Measurements from ENCODE around the gene ADAMTS9.

DNA sequence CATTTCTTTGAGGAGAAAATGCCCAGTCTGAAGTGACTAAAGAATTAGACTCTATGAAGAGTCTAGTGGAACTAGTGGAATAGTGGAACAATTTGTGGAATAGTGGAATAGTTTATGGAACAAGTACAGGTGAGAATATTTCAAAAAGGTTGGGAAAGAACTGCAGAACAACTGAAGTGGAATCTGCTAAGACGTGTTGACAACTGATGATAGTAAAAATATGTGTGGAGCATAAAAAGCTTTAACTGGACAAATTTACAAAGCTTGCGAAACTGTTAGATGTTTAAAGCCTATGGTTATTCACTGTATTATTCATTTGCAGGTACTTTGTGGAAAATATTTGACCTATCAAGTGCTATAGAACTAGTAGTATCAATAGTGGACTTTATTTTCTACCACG lies 164.5 kb downstream of the ADAMTS9 start:
- TF ChIP-seq EP300 (IDR thresholded peaks at IDR 0.05; ENCODE audit: borderline replicate concordance in 1 of 2, control insufficient read depth in 1 of 2, low read depth in 2 of 2, low read length in 2 of 2) (no peak), POLR2A (IDR thresholded peaks at IDR 0.05; ENCODE audit: low read depth, low read length) (no peak), ZNF217 (IDR thresholded peaks at IDR 0.05) (no peak), SP1 (IDR thresholded peaks at IDR 0.05; ENCODE audit: low read depth, low read length) (no peak), NRF1 (conservative IDR thresholded peaks at IDR 0.05; ENCODE audit: low read depth, low read length) (no peak), POLR2AphosphoS5 (IDR thresholded peaks at IDR 0.05; ENCODE audit: low read length) (no peak), SMC3 (IDR thresholded peaks at IDR 0.05; ENCODE audit: borderline replicate concordance, low read length) (no peak), BHLHE40 (IDR thresholded peaks at IDR 0.05; ENCODE audit: borderline replicate concordance in 1 of 2, low read depth in 2 of 2, low read length in 1 of 2) (no peak), ZSCAN29 (IDR thresholded peaks at IDR 0.05) (no peak)
- TF ChIP-seq, protein P1, sequence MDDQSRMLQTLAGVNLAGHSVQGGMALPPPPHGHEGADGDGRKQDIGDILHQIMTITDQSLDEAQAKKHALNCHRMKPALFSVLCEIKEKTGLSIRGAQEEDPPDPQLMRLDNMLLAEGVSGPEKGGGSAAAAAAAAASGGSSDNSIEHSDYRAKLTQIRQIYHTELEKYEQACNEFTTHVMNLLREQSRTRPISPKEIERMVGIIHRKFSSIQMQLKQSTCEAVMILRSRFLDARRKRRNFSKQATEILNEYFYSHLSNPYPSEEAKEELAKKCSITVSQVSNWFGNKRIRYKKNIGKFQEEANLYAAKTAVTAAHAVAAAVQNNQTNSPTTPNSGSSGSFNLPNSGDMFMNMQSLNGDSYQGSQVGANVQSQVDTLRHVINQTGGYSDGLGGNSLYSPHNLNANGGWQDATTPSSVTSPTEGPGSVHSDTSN (IDR thresholded peaks at IDR 0.05; ENCODE audit: insufficient replicate concordance, low read depth, low read length) = no peak
- TF ChIP-seq, protein P2, sequence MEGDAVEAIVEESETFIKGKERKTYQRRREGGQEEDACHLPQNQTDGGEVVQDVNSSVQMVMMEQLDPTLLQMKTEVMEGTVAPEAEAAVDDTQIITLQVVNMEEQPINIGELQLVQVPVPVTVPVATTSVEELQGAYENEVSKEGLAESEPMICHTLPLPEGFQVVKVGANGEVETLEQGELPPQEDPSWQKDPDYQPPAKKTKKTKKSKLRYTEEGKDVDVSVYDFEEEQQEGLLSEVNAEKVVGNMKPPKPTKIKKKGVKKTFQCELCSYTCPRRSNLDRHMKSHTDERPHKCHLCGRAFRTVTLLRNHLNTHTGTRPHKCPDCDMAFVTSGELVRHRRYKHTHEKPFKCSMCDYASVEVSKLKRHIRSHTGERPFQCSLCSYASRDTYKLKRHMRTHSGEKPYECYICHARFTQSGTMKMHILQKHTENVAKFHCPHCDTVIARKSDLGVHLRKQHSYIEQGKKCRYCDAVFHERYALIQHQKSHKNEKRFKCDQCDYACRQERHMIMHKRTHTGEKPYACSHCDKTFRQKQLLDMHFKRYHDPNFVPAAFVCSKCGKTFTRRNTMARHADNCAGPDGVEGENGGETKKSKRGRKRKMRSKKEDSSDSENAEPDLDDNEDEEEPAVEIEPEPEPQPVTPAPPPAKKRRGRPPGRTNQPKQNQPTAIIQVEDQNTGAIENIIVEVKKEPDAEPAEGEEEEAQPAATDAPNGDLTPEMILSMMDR (IDR thresholded peaks at IDR 0.05 in 2 of 3, conservative IDR thresholded peaks at IDR 0.05 in 1 of 3; ENCODE audit: control insufficient read depth in 2 of 3, extremely low read depth in 1 of 3, insufficient read depth in 1 of 3, low read depth in 3 of 3, low read length in 3 of 3) = no peak
- TF ChIP-seq, protein P3, sequence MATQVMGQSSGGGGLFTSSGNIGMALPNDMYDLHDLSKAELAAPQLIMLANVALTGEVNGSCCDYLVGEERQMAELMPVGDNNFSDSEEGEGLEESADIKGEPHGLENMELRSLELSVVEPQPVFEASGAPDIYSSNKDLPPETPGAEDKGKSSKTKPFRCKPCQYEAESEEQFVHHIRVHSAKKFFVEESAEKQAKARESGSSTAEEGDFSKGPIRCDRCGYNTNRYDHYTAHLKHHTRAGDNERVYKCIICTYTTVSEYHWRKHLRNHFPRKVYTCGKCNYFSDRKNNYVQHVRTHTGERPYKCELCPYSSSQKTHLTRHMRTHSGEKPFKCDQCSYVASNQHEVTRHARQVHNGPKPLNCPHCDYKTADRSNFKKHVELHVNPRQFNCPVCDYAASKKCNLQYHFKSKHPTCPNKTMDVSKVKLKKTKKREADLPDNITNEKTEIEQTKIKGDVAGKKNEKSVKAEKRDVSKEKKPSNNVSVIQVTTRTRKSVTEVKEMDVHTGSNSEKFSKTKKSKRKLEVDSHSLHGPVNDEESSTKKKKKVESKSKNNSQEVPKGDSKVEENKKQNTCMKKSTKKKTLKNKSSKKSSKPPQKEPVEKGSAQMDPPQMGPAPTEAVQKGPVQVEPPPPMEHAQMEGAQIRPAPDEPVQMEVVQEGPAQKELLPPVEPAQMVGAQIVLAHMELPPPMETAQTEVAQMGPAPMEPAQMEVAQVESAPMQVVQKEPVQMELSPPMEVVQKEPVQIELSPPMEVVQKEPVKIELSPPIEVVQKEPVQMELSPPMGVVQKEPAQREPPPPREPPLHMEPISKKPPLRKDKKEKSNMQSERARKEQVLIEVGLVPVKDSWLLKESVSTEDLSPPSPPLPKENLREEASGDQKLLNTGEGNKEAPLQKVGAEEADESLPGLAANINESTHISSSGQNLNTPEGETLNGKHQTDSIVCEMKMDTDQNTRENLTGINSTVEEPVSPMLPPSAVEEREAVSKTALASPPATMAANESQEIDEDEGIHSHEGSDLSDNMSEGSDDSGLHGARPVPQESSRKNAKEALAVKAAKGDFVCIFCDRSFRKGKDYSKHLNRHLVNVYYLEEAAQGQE (IDR thresholded peaks at IDR 0.05; ENCODE audit: low read depth, low read length) = no peak
- TF ChIP-seq, protein P4, sequence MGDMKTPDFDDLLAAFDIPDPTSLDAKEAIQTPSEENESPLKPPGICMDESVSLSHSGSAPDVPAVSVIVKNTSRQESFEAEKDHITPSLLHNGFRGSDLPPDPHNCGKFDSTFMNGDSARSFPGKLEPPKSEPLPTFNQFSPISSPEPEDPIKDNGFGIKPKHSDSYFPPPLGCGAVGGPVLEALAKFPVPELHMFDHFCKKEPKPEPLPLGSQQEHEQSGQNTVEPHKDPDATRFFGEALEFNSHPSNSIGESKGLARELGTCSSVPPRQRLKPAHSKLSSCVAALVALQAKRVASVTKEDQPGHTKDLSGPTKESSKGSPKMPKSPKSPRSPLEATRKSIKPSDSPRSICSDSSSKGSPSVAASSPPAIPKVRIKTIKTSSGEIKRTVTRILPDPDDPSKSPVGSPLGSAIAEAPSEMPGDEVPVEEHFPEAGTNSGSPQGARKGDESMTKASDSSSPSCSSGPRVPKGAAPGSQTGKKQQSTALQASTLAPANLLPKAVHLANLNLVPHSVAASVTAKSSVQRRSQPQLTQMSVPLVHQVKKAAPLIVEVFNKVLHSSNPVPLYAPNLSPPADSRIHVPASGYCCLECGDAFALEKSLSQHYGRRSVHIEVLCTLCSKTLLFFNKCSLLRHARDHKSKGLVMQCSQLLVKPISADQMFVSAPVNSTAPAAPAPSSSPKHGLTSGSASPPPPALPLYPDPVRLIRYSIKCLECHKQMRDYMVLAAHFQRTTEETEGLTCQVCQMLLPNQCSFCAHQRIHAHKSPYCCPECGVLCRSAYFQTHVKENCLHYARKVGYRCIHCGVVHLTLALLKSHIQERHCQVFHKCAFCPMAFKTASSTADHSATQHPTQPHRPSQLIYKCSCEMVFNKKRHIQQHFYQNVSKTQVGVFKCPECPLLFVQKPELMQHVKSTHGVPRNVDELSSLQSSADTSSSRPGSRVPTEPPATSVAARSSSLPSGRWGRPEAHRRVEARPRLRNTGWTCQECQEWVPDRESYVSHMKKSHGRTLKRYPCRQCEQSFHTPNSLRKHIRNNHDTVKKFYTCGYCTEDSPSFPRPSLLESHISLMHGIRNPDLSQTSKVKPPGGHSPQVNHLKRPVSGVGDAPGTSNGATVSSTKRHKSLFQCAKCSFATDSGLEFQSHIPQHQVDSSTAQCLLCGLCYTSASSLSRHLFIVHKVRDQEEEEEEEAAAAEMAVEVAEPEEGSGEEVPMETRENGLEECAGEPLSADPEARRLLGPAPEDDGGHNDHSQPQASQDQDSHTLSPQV (IDR thresholded peaks at IDR 0.05) = no peak
